ENCODE measurements around the gene PRAMEF9.
"Not testable (repeated sequence)": the region's sequence is repeated elsewhere in the genome, so short reads cannot be mapped to it uniquely, and the experiment has no call there.

DNA sequence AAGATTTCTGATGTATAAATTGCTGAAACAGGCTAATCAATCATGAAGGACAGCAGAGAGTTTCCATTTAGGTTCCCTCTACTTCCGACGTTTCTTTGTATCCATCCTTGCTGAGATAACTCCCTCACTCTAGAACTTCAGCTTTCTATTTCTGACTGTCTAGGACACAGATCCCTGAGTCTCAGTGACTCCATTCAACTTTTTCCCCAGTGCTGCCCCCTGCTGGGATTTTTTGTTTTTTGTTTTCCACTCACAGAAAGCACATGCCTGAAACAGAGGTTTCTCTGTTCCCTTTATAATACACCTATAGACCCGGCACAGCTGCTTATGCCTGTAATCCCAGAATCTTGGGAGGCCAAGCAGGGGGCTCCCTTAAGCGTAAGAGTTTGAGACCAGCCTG lies 51.1 kb downstream of the PRAMEF9 start:
- TF ChIP-seq CTCF (IDR thresholded peaks at IDR 0.05; ENCODE audit: poor library complexity, severe bottlenecking); MXI1 (conservative IDR thresholded peaks at IDR 0.05; ENCODE audit: poor library complexity, severe bottlenecking); SMC3 (conservative IDR thresholded peaks at IDR 0.05; ENCODE audit: poor library complexity); EZH2 (IDR thresholded peaks at IDR 0.05; ENCODE audit: borderline replicate concordance, insufficient read depth, low read length, poor library complexity, severe bottlenecking); POLR2AphosphoS5 (IDR thresholded peaks at IDR 0.05); TAF1 (IDR thresholded peaks at IDR 0.05; ENCODE audit: low read depth); RAD21 (conservative IDR thresholded peaks at IDR 0.05): not testable (repeated sequence)
- TF ChIP-seq, protein P1, sequence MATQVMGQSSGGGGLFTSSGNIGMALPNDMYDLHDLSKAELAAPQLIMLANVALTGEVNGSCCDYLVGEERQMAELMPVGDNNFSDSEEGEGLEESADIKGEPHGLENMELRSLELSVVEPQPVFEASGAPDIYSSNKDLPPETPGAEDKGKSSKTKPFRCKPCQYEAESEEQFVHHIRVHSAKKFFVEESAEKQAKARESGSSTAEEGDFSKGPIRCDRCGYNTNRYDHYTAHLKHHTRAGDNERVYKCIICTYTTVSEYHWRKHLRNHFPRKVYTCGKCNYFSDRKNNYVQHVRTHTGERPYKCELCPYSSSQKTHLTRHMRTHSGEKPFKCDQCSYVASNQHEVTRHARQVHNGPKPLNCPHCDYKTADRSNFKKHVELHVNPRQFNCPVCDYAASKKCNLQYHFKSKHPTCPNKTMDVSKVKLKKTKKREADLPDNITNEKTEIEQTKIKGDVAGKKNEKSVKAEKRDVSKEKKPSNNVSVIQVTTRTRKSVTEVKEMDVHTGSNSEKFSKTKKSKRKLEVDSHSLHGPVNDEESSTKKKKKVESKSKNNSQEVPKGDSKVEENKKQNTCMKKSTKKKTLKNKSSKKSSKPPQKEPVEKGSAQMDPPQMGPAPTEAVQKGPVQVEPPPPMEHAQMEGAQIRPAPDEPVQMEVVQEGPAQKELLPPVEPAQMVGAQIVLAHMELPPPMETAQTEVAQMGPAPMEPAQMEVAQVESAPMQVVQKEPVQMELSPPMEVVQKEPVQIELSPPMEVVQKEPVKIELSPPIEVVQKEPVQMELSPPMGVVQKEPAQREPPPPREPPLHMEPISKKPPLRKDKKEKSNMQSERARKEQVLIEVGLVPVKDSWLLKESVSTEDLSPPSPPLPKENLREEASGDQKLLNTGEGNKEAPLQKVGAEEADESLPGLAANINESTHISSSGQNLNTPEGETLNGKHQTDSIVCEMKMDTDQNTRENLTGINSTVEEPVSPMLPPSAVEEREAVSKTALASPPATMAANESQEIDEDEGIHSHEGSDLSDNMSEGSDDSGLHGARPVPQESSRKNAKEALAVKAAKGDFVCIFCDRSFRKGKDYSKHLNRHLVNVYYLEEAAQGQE (IDR thresholded peaks at IDR 0.05; ENCODE audit: borderline replicate concordance): not testable (repeated sequence)
